SK-N-SH (cell line): ENCODE results near the gene SFMBT2. TPM values are rescaled to one million over a fixed set of nuclear protein-coding genes. Genes with fewer than 3 reads are reported as not detected.

Experiments used
- CTCF ChIA-PET: fragments of 300-600, 350-600 bp; formaldehyde crosslinking; extraction: SDS; loops from one replicate; lab custom pipeline; 2021; lab: Yijun Ruan, JAX
- POLR2A ChIA-PET: fragments of 350-600 bp; sonication (Branson Sonifier 250); formaldehyde crosslinking; extraction: SDS; loops from one replicate; lab custom pipeline; 2020; ENCODE audit warnings: antibody characterized with exemption, inconsistent platforms; lab: Yijun Ruan, JAX
- DNase-seq: peaks from one replicate; pipeline ENCODE4 v3.0.0; 2012
- H2AFZ ChIP-seq: fragments of 200-600 bp; sonication (generic); 2 replicates; pipeline ENCODE4 v1.8.1; 2016; ENCODE audit warnings: antibody characterized with exemption, mild to moderate bottlenecking, low read depth
- H3F3A ChIP-seq: fragments of 200-600 bp; sonication (generic); replicated peaks from 2 replicates; pipeline ENCODE3; 2016; ENCODE audit warnings: antibody characterized with exemption, mild to moderate bottlenecking; ENCODE audit not compliant: insufficient read depth
- H3K27ac ChIP-seq, 2 experiments: fragments of 200-500 bp in 1 of 2; fragments of 200-600 bp in 1 of 2; sonication (Bioruptor generic) in 1 of 2; sonication (generic), shearing (Covaris generic) in 1 of 2; 2 replicates each; pipeline versions ENCODE4 v1.5.1 to v1.6.1; 2014 to 2016; ENCODE audit warnings: low read depth in 2 of 2, inconsistent platforms in 1 of 2, low read length in 1 of 2, mild to moderate bottlenecking in 1 of 2, mixed read lengths in 1 of 2
- H3K27me3 ChIP-seq: fragments of 200-600 bp; sonication (generic), shearing (Covaris generic); 2 replicates; pipeline ENCODE4 v1.6.1; 2016; ENCODE audit warnings: mixed run types; ENCODE audit not compliant: insufficient read depth
- H3K36me3 ChIP-seq, 2 experiments: fragments of 200-500 bp in 1 of 2; fragments of 200-600 bp in 1 of 2; sonication (Bioruptor generic) in 1 of 2; sonication (generic) in 1 of 2; replicated peaks in 1 of 2; 2 replicates each; pipeline versions ENCODE3 to v1.5.1; 2014 to 2016; ENCODE audit warnings: low read length in 1 of 2, mild to moderate bottlenecking in 1 of 2; ENCODE audit not compliant: insufficient read depth in 2 of 2, control insufficient read depth in 1 of 2
- H3K4me1 ChIP-seq, 2 experiments: fragments of 200-500 bp in 1 of 2; fragments of 200-600 bp in 1 of 2; sonication (Bioruptor generic) in 1 of 2; sonication (generic), shearing (Covaris generic) in 1 of 2; 2 replicates each; pipeline versions ENCODE4 v1.5.1 to v1.6.1; 2014 to 2016; ENCODE audit warnings: low read depth in 1 of 2, low read length in 1 of 2, mixed run types in 1 of 2; ENCODE audit not compliant: insufficient read depth in 2 of 2, control insufficient read depth in 1 of 2
- H3K4me2 ChIP-seq: fragments of 200-600 bp; sonication (generic), shearing (Covaris generic); 2 replicates; pipeline ENCODE4 v1.6.1; 2017; ENCODE audit warnings: mixed run types
- H3K4me3 ChIP-seq, 2 experiments: fragments of 200-500 bp in 1 of 2; fragments of 200-600 bp in 1 of 2; sonication (Bioruptor generic) in 1 of 2; sonication (generic), shearing (Covaris generic) in 1 of 2; 2 replicates each; pipeline versions ENCODE4 v1.5.1 to v1.8.1; 2014 to 2016; ENCODE audit warnings: low read depth in 2 of 2, inconsistent platforms in 1 of 2, low read length in 1 of 2, mild to moderate bottlenecking in 1 of 2, mixed read lengths in 1 of 2, moderate library complexity in 1 of 2
- H3K79me2 ChIP-seq: fragments of 200-600 bp; sonication (generic); 2 replicates; pipeline ENCODE4 v1.8.1; 2017; ENCODE audit warnings: mild to moderate bottlenecking; ENCODE audit not compliant: insufficient read depth
- H3K9ac ChIP-seq: fragments of 200-600 bp; sonication (generic); 2 replicates; pipeline ENCODE4 v1.6.1; 2017; ENCODE audit warnings: mixed run types
- H3K9me2 ChIP-seq: fragments of 200-600 bp; sonication (generic); 2 replicates; pipeline ENCODE4 v1.6.1; 2017; ENCODE audit warnings: mixed run types
- H3K9me3 ChIP-seq: fragments of 200-600 bp; sonication (generic); 2 replicates; pipeline ENCODE4 v1.6.1; 2017; ENCODE audit warnings: mixed run types, mild to moderate bottlenecking, moderate library complexity
- H4K20me1 ChIP-seq: fragments of 200-600 bp; sonication (generic); 2 replicates; pipeline ENCODE4 v1.6.1; 2017; ENCODE audit warnings: mild to moderate bottlenecking, mixed run types; ENCODE audit not compliant: insufficient read depth
- CHD2 ChIP-seq: fragments of 150-350 bp; IDR thresholded peaks from 2 replicates; pipeline ENCODE4 v1.6.1; 2018; ENCODE audit warnings: low read length; ENCODE audit not compliant: partially characterized antibody
- EP300 ChIP-seq, 2 experiments: IDR thresholded peaks; 2 replicates each; pipeline versions ENCODE4 v1.4.0 to v1.6.1; 2012; ENCODE audit warnings: borderline replicate concordance in 1 of 2, low read depth in 1 of 2, low read length in 1 of 2
- FOSL2 ChIP-seq: IDR thresholded peaks from 2 replicates; pipeline ENCODE4 v1.4.0; 2012; ENCODE audit warnings: low read depth, mild to moderate bottlenecking, moderate library complexity, borderline replicate concordance
- FOXJ3 ChIP-seq: sonication (generic); formaldehyde crosslinking; IDR thresholded peaks from 2 replicates; pipeline ENCODE4 v1.5.1; 2020; ENCODE audit warnings: mild to moderate bottlenecking, missing genetic modification reagents
- GATA2 ChIP-seq: sonication (generic); formaldehyde crosslinking; IDR thresholded peaks from 2 replicates; pipeline ENCODE4 v1.5.0; 2020; ENCODE audit warnings: mild to moderate bottlenecking, missing genetic modification reagents
- MEF2A ChIP-seq: IDR thresholded peaks from 2 replicates; pipeline ENCODE4 v1.4.0; 2012; ENCODE audit warnings: low read depth, borderline replicate concordance
- RAD21 ChIP-seq: IDR thresholded peaks from 2 replicates; pipeline ENCODE4 v1.6.1; 2012; ENCODE audit warnings: mild to moderate bottlenecking, low read length
- RCOR1 ChIP-seq: fragments of 150-350 bp; IDR thresholded peaks from 2 replicates; pipeline ENCODE4 v1.6.1; 2017; ENCODE audit warnings: antibody characterized with exemption, low read length
- RFX5 ChIP-seq: IDR thresholded peaks from 2 replicates; pipeline ENCODE4 v1.6.1; 2012; ENCODE audit warnings: mild to moderate bottlenecking, improper control_type of control experiment, low read length
- TAF1 ChIP-seq: IDR thresholded peaks from 2 replicates; pipeline ENCODE4 v1.6.1; 2012; ENCODE audit warnings: low read depth, mild to moderate bottlenecking, low read length, moderate library complexity, borderline replicate concordance
- YY1 ChIP-seq: IDR thresholded peaks from 2 replicates; pipeline ENCODE4 v1.4.0; 2012; ENCODE audit warnings: low read depth, mild to moderate bottlenecking
- WGBS: methylation state at CpG from one replicate; pipeline ENCODE4 v1.1.6; 2017; ENCODE audit warnings: low lambda C conversion rate; 5-methylcytosine and 5-hydroxymethylcytosine counted together
- polyA plus RNA-seq, 3 experiments: library from polyadenylated mRNA; depleted of rRNA; stranded (reverse); fragments of >200 nt; gene quantifications; 2 replicates each; pipeline ENCODE4 v1.2.3, GENCODE V29; 2012
- TF ChIP-seq, protein P1 (sequence below): fragments of 200-600 bp; sonication (generic); IDR thresholded peaks from 2 replicates; pipeline ENCODE4 v1.6.1; 2017; ENCODE audit warnings: antibody characterized with exemption, mild to moderate bottlenecking, moderate library complexity
- TF ChIP-seq, protein P2 (sequence below): IDR thresholded peaks from 2 replicates; pipeline ENCODE4 v1.4.0; 2012; ENCODE audit warnings: low read depth, borderline replicate concordance
- TF ChIP-seq, protein P3 (sequence below): IDR thresholded peaks from 2 replicates; pipeline ENCODE4 v1.6.1; 2012; ENCODE audit warnings: mild to moderate bottlenecking, low read depth, low read length, moderate library complexity
- TF ChIP-seq, protein P4 (sequence below): fragments of 150-350 bp; IDR thresholded peaks from 2 replicates; pipeline ENCODE4 v1.6.1; 2016; ENCODE audit warnings: mild to moderate bottlenecking, low read depth, low read length
- TF ChIP-seq, protein P5 (sequence below): IDR thresholded peaks from 2 replicates; pipeline ENCODE4 v1.4.0; 2012; ENCODE audit warnings: low read depth, borderline replicate concordance

Gene SFMBT2
- polyA plus RNA-seq, 1 of the 3 experiments (the other 2 are of a cell fraction) = 0.20 TPM

DNA sequence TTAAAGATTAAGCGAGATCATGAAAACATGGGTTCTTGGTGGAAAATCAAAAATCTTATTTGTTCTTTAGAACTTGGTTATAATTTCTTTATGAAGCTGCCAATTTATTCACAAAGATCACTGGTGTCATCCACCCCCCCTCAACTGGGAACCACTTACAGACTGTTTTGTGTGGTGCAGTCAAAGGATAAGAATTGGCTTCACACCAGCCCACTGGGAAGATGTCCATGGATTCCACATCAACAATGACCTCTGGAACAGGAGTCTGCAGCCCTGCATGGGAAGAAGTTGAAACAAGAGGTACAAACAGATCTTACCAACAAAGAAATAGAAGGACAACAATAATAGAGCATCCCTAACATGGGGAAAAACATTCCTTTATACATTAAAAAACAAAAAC lies 205.2 kb downstream of the SFMBT2 start (continued):
- TF ChIP-seq GATA2 (CRISPR knock-in tag) = no peak
- TF ChIP-seq TAF1 = no peak
- no peak for TF ChIP-seq MEF2A
- no peak for TF ChIP-seq CHD2
- TF ChIP-seq, protein P1, sequence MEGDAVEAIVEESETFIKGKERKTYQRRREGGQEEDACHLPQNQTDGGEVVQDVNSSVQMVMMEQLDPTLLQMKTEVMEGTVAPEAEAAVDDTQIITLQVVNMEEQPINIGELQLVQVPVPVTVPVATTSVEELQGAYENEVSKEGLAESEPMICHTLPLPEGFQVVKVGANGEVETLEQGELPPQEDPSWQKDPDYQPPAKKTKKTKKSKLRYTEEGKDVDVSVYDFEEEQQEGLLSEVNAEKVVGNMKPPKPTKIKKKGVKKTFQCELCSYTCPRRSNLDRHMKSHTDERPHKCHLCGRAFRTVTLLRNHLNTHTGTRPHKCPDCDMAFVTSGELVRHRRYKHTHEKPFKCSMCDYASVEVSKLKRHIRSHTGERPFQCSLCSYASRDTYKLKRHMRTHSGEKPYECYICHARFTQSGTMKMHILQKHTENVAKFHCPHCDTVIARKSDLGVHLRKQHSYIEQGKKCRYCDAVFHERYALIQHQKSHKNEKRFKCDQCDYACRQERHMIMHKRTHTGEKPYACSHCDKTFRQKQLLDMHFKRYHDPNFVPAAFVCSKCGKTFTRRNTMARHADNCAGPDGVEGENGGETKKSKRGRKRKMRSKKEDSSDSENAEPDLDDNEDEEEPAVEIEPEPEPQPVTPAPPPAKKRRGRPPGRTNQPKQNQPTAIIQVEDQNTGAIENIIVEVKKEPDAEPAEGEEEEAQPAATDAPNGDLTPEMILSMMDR = no peak
- no peak for TF ChIP-seq FOSL2
- TF ChIP-seq, protein P2, sequence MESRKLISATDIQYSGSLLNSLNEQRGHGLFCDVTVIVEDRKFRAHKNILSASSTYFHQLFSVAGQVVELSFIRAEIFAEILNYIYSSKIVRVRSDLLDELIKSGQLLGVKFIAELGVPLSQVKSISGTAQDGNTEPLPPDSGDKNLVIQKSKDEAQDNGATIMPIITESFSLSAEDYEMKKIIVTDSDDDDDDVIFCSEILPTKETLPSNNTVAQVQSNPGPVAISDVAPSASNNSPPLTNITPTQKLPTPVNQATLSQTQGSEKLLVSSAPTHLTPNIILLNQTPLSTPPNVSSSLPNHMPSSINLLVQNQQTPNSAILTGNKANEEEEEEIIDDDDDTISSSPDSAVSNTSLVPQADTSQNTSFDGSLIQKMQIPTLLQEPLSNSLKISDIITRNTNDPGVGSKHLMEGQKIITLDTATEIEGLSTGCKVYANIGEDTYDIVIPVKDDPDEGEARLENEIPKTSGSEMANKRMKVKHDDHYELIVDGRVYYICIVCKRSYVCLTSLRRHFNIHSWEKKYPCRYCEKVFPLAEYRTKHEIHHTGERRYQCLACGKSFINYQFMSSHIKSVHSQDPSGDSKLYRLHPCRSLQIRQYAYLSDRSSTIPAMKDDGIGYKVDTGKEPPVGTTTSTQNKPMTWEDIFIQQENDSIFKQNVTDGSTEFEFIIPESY = no peak

DNA sequence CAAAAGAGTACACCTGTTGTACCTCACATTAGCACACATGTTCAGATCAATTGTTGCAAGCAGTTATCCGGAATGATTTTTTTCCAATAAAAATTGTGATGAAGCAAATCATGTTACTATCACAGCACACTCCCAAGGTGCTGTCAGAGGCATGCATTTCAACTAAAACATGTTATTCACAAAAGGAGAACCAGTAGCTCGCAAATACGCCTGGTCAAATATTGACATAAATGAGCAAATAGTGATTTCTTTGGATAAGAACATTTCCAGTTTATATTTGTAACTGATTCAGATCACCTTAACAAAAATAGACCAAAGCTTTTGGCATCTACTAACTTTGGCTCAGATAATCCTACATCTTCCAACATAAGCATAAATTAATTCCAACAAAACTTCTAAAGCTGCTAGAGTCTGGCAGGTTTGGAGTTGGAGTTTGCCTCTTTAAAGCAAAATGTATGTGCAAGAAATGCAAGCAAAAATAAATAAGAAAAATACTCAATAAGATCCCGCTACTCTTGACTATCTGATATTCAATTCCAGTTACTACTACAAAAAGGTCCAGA lies 208.0 kb downstream of the SFMBT2 start:
- H4K20me1 ChIP-seq = no peaks in the 10 kb centered on the region
- no peaks in the 10 kb centered on the region for H3K36me3 ChIP-seq
- no peaks in the 10 kb centered on the region for H3K79me2 ChIP-seq
- H3K9ac ChIP-seq = no peak overlapping the region
- H3K9me3 ChIP-seq = no peaks in the 10 kb centered on the region
- H3K4me1 ChIP-seq = no peaks in the 10 kb centered on the region
- H3K4me2 ChIP-seq = no peak overlapping the region
- H2AFZ ChIP-seq = no peak overlapping the region
- H3F3A ChIP-seq = no peaks in the 10 kb centered on the region
- 52% methylated on average over 4 of the region's 4 CpGs for WGBS
- CTCF ChIA-PET = no interaction called here
- no peaks in the 10 kb centered on the region for H3K9me2 ChIP-seq
- TF ChIP-seq RCOR1 (no peak), FOXJ3 (CRISPR knock-in tag) (no peak), YY1 (no peak), MEF2A (no peak), EP300 (IDR thresholded peaks at IDR 0.05; ENCODE audit: borderline replicate concordance in 1 of 2, low read depth in 1 of 2, low read length in 1 of 2) (no peak), RAD21 (no peak), TAF1 (no peak), RFX5 (no peak)
- TF ChIP-seq, protein P3, sequence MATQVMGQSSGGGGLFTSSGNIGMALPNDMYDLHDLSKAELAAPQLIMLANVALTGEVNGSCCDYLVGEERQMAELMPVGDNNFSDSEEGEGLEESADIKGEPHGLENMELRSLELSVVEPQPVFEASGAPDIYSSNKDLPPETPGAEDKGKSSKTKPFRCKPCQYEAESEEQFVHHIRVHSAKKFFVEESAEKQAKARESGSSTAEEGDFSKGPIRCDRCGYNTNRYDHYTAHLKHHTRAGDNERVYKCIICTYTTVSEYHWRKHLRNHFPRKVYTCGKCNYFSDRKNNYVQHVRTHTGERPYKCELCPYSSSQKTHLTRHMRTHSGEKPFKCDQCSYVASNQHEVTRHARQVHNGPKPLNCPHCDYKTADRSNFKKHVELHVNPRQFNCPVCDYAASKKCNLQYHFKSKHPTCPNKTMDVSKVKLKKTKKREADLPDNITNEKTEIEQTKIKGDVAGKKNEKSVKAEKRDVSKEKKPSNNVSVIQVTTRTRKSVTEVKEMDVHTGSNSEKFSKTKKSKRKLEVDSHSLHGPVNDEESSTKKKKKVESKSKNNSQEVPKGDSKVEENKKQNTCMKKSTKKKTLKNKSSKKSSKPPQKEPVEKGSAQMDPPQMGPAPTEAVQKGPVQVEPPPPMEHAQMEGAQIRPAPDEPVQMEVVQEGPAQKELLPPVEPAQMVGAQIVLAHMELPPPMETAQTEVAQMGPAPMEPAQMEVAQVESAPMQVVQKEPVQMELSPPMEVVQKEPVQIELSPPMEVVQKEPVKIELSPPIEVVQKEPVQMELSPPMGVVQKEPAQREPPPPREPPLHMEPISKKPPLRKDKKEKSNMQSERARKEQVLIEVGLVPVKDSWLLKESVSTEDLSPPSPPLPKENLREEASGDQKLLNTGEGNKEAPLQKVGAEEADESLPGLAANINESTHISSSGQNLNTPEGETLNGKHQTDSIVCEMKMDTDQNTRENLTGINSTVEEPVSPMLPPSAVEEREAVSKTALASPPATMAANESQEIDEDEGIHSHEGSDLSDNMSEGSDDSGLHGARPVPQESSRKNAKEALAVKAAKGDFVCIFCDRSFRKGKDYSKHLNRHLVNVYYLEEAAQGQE = no peak
- TF ChIP-seq, protein P4, sequence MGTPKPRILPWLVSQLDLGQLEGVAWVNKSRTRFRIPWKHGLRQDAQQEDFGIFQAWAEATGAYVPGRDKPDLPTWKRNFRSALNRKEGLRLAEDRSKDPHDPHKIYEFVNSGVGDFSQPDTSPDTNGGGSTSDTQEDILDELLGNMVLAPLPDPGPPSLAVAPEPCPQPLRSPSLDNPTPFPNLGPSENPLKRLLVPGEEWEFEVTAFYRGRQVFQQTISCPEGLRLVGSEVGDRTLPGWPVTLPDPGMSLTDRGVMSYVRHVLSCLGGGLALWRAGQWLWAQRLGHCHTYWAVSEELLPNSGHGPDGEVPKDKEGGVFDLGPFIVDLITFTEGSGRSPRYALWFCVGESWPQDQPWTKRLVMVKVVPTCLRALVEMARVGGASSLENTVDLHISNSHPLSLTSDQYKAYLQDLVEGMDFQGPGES = no peak
- TF ChIP-seq, protein P5, sequence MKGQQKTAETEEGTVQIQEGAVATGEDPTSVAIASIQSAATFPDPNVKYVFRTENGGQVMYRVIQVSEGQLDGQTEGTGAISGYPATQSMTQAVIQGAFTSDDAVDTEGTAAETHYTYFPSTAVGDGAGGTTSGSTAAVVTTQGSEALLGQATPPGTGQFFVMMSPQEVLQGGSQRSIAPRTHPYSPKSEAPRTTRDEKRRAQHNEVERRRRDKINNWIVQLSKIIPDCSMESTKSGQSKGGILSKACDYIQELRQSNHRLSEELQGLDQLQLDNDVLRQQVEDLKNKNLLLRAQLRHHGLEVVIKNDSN = no peak
- no peak for DNase-seq
- no peak overlapping the region; a peak in 1 of 4 replicates for H3K27ac ChIP-seq
- no peaks in the 10 kb centered on the region for H3K27me3 ChIP-seq
- H3K4me3 ChIP-seq = no peak overlapping the region
- POLR2A ChIA-PET = no interaction called here
